Measurements from ENCODE around the gene ASCC3. TPM values are rescaled to one million over a fixed set of nuclear protein-coding genes. Genes with fewer than 3 reads are reported as not detected.

The ASCC3 gene
- total and polyA plus RNA-seq, 2 of the 4 experiments (the other 2 are of a cell fraction): 25.8 to 104 TPM

GRCh38 chr6:100490065-100490464, 391.1 kb downstream of the ASCC3 start:
- H4K91ac ChIP-seq (ENCODE audit: insufficient read depth, low read depth, low read length): no peak overlapping the region
- no peak overlapping the region for H2BK120ac ChIP-seq (ENCODE audit: low read depth, low read length)
- H2BK15ac ChIP-seq (ENCODE audit: low read depth, low read length): no peak overlapping the region
- no peak overlapping the region for H4K8ac ChIP-seq (ENCODE audit: low read depth in 2 of 2, low read length in 2 of 2)
- H3K27ac ChIP-seq (ENCODE audit: insufficient read depth, low read length): no peak overlapping the region
- no peak overlapping the region for H4K5ac ChIP-seq (ENCODE audit: low read depth, low read length)
- no peak overlapping the region for H2AFZ ChIP-seq (replicated peaks; ENCODE audit: low read length, poor library complexity)
- no peaks in the 10 kb centered on the region for H3K36me3 ChIP-seq (ENCODE audit: control insufficient read depth, insufficient read depth, low read length)
- ChIA-PET POLR2A (ENCODE audit: unreplicated experiment) (no interaction called here), CTCF (no interaction called here)
- H3K4me3 ChIP-seq (ENCODE audit: insufficient read depth, low read depth, low read length): no peak overlapping the region
- no peak overlapping the region for H2BK5ac ChIP-seq (ENCODE audit: low read depth, low read length, poor library complexity, severe bottlenecking)
- H2BK20ac ChIP-seq (ENCODE audit: low read depth, low read length): no peak overlapping the region
- H4K20me1 ChIP-seq (ENCODE audit: insufficient read depth, low read length): no peaks in the 10 kb centered on the region
- dilution Hi-C loops (cut with HindIII; ENCODE audit: low sequenced_read_pairs, unreplicated experiment) (no loop called here), intact Hi-C loops (cut with micrococcal nuclease) (no loop called here), in situ Hi-C loops (cut with MboI; ENCODE audit: low sequenced_read_pairs) (loop anchor here (25.0 kb wide), 1 partner anchor 628 kb away; no protein-coding TSS in a partner anchor)
- WGBS, 2 experiments (ENCODE audit: extremely low coverage in 2 of 2, insufficient read length in 1 of 2): no CpG with 5 or more reads among the region's 2 CpGs
- H3K14ac ChIP-seq (replicated peaks; ENCODE audit: low read depth, low read length): no peak overlapping the region
- ATAC-seq (ENCODE audit: low read depth) (no peak), DNase-seq (no peak)
- no peak overlapping the region for H3K9ac ChIP-seq (ENCODE audit: low read depth, low read length)
- no peak overlapping the region for H3K18ac ChIP-seq (ENCODE audit: low read depth, low read length)
- H3K4ac ChIP-seq (ENCODE audit: low read depth, low read length): no peak overlapping the region
- H2AK5ac ChIP-seq (ENCODE audit: low read depth, low read length): no peak overlapping the region
- H3K56ac ChIP-seq (ENCODE audit: extremely low read depth, insufficient read depth, low read length): no peak overlapping the region
- no peaks in the 10 kb centered on the region; the same call in 1 of the 2 replicates for H3K9me1 ChIP-seq (ENCODE audit: insufficient read depth, low read length)
- BruUV-seq (replicated peaks): no TSS peak
- H3K9me3 ChIP-seq (ENCODE audit: control insufficient read depth, insufficient read depth, low read length): no peaks in the 10 kb centered on the region
- no peaks in the 10 kb centered on the region for H3K4me1 ChIP-seq (ENCODE audit: control insufficient read depth, insufficient read depth, low read length)
- peaks cover 26% of the 10 kb centered on the region for H3K27me3 ChIP-seq (ENCODE audit: control insufficient read depth, insufficient read depth, low read length)
- no peaks in the 10 kb centered on the region for H3K79me1 ChIP-seq (ENCODE audit: low read depth in 1 of 2, low read length in 2 of 2)
- H3K4me2 ChIP-seq (ENCODE audit: low read depth, low read length): no peak overlapping the region
- H3K23ac ChIP-seq (ENCODE audit: low read depth, low read length): no peak overlapping the region
- H2AK9ac ChIP-seq (replicated peaks; ENCODE audit: low read depth, low read length, poor library complexity): no peak overlapping the region
- TF ChIP-seq RAD21 (IDR thresholded peaks at IDR 0.05; ENCODE audit: low read length) (no peak), MXI1 (IDR thresholded peaks at IDR 0.05; ENCODE audit: borderline replicate concordance, low read depth, low read length) (no peak), USF2 (IDR thresholded peaks at IDR 0.05; ENCODE audit: low read depth, low read length) (no peak)
